C4-2B (cell line): ENCODE results near the gene D2HGDH.

Experiments
- H3K27ac ChIP-seq: fragments of 450-650 bp; 2 replicates; pipeline ENCODE4 v1.5.1; 2017
- ZFX ChIP-seq: fragments of 450-650 bp; IDR thresholded peaks from 2 replicates; pipeline ENCODE4 v1.6.1; 2017
- TF ChIP-seq, protein P1 (sequence below): fragments of 450-650 bp; conservative IDR thresholded peaks from 2 replicates; pipeline ENCODE4 v1.5.1; 2017; ENCODE audit warnings: mild to moderate bottlenecking

D2HGDH gene

GRCh38 chr2:241720099-241720498, 14.3 kb upstream of the D2HGDH start:
- no peak for TF ChIP-seq ZFX
- TF ChIP-seq, protein P1, sequence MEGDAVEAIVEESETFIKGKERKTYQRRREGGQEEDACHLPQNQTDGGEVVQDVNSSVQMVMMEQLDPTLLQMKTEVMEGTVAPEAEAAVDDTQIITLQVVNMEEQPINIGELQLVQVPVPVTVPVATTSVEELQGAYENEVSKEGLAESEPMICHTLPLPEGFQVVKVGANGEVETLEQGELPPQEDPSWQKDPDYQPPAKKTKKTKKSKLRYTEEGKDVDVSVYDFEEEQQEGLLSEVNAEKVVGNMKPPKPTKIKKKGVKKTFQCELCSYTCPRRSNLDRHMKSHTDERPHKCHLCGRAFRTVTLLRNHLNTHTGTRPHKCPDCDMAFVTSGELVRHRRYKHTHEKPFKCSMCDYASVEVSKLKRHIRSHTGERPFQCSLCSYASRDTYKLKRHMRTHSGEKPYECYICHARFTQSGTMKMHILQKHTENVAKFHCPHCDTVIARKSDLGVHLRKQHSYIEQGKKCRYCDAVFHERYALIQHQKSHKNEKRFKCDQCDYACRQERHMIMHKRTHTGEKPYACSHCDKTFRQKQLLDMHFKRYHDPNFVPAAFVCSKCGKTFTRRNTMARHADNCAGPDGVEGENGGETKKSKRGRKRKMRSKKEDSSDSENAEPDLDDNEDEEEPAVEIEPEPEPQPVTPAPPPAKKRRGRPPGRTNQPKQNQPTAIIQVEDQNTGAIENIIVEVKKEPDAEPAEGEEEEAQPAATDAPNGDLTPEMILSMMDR = no peak
- H3K27ac ChIP-seq = no peak overlapping the region

GRCh38 chr2:241720560-241720959, 13.9 kb upstream of the D2HGDH start:
- no peak overlapping the region for H3K27ac ChIP-seq
- TF ChIP-seq ZFX = no peak
- TF ChIP-seq, protein P1 = no peak

DNA sequence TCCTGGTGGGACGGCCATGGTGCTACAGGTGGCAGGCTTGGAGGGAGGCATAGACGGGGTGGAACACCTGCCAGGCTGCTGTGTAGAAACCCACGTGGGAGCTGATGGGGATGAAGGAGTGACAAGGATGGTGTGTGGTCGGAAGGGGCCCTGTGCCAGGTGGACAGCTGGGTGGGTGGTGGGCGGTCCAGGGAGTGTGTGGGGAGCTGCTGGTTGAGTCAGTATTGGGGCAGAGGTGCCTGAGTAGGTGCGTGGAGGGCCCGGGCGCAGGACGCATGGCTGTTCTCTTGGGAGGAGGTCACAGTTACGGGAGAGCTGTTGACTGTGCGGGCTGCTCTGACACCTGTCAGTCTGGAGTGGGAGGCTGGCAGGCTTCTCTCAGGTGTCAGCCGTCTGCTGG, 12.6 kb upstream of the D2HGDH start:
- no peak overlapping the region for H3K27ac ChIP-seq

DNA sequence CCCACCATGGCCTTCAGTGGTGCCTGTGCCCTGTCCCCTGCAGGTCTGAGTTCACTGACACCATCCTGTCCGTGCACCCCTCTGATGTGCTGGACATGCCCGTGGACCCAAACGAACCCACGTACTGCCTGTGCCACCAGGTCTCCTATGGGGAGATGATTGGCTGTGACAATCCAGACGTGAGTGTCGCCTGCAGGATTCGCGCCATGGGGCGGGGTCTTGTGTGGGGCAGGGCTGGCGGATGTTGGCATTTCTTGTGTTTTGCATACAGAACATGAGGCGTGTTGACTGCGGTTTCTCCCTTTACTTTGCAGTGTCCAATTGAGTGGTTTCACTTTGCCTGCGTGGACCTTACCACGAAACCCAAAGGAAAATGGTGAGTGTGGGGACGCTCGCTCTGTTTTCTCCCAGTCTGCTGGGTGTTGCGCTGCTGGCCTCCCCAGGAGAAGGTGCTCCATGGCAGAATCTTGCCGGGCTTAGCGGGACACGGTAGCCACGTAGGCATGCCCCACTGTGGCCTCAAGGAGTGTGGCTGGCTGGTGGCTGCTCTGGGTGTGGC, 11.5 kb upstream of the D2HGDH start:
- TF ChIP-seq, protein P1 = no peak
- no peak for TF ChIP-seq ZFX
- no peak overlapping the region for H3K27ac ChIP-seq

More for the DNA sequence above, 12.6 kb upstream of the D2HGDH start:
- TF ChIP-seq ZFX = no peak
- TF ChIP-seq, protein P1 = no peak

DNA sequence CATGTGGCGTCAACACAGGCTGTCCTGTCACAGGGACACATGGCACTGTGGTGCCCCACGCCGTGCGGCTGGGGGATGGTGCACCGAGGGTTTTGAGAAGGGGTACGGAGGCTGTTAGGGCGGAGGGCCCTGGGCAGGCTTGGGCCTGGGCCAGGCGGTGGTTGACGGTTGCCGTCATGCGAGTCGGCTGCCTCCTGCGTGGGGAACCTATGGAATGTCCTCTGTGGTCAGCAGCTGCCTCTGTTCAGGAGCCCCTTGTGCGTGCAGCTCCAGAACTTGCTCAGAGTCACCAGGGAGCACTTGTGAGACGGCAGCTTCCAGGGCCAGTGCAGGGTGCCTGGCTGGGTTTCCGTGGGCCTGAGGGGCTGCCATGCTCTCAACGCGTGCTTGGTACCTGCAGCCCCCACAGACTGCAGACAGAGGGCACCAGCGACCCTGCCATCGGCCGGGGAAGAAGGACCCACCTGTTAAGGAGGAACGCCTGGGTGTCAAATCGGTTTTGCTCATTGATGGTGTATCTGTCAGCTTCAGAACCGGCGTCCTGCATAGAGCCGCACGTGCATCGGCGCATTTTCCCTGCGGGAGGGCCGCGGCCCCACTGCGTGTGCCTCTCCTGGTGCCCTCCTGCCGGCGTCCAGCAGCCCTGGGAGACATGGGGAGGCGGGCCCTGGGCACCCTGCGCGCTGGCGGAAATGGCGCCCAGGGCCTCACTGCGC, 10.0 kb upstream of the D2HGDH start:
- no peak overlapping the region for H3K27ac ChIP-seq
- TF ChIP-seq, protein P1 = no peak; the same call in 1 of the 2 replicates
- no peak for TF ChIP-seq ZFX

GRCh38 chr2:241724975-241725870, 9.2 kb upstream of the D2HGDH start:
- no peak overlapping the region for H3K27ac ChIP-seq
- TF ChIP-seq, protein P1 = no peak
- no peak for TF ChIP-seq ZFX

- no peak for TF ChIP-seq ZFX
- TF ChIP-seq, protein P1 = no peak
- no peak overlapping the region for H3K27ac ChIP-seq
Observed at GRCh38 chr2:241726459-241726858, 8.0 kb upstream of the D2HGDH start.
